NCI-H2196 treated with DMSO at 0.1 percent for 48 hours (cell line): ENCODE measurements around the gene CAMK1.
A peak's percentile ranks its signal among the peaks of the same experiment; 100 is the strongest.

ENCODE experiments used
- DNase-seq: peaks from one replicate; lab custom pipeline; 2025; ENCODE audit not compliant: unreplicated experiment; lab: John Stamatoyannopoulos, UW

The CAMK1 gene

DNA sequence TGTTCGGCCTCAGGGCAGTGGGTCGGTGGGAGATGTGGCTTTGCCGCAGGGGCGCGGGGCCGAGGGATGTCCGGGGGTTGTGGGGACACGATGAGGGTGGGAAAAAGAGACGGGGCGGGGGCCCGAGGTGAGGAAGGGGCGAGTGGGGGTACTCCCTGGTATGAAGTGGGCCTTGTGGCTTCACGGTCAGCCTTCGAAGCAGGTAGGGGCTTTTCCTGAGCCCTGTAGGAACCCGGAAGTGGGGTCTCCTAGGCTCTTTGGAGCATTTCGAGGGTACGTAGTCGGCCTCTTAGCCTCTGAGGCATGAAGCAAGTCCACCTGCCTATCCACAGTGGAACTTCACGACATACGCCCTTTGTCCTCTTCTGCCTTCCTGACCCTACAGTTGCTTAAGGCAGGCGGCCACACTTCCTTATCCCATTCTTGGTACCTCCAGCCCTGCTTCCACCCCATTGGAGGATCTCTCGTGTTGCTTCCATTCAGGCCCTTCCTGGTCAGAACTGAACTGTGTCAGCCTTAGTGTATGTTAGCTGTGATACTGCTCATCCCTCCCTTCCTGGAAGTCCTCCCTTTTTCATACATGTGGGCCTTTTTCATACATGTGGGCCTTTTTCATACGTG, 23.5 kb upstream of the CAMK1 start:
- DNase-seq = no peak

DNA sequence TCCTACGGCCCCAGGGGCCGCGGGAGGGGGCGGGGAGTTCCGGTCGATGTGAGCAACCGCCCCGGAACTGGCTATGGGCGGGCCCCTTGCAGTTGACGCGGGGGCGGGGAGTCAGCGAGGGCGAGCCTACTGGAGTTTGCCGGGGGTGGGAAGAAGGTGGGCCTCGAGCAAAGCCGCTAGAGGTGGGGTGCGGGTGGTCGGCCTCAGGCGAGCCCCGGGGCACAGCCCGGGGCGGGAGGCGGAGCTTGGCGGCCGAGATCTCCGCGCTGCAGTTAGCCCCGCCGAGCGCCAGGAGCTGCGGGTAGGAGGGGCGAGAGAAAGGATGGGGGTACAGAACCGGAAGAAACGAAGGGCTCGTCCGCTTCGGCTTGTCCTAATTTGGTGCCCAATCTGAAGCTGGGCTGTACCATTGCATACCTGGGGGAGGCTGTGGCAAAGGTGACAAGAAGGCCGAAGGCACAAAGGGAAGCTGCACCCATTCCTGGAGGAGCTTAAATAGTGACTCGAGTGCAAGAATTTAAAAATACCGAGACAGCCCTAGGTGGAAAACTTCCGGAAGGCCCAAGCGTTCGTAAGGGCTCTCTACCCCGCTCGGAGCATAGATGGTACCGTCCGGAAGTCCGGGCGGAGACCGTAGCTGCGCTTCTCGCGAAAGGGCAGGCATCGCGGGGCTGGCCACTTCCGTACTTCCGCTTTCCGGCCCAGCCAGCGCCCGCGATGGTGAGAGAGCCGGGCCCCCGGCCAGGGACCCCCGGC, 22.8 kb upstream of the CAMK1 start, which contains the start of the genes ARPC4 and TADA3:
TSS of gene ARPC4 (plus strand) at position 678 of the 756 bp plus-strand sequence. CDS start at position 718, 40 bp downstream.
TSS of gene TADA3 (minus strand) at position 69 of the 756 bp plus-strand sequence. CDS start 1,007 bp downstream, outside the sequence.
- peak; percentile 74 for DNase-seq

DNA sequence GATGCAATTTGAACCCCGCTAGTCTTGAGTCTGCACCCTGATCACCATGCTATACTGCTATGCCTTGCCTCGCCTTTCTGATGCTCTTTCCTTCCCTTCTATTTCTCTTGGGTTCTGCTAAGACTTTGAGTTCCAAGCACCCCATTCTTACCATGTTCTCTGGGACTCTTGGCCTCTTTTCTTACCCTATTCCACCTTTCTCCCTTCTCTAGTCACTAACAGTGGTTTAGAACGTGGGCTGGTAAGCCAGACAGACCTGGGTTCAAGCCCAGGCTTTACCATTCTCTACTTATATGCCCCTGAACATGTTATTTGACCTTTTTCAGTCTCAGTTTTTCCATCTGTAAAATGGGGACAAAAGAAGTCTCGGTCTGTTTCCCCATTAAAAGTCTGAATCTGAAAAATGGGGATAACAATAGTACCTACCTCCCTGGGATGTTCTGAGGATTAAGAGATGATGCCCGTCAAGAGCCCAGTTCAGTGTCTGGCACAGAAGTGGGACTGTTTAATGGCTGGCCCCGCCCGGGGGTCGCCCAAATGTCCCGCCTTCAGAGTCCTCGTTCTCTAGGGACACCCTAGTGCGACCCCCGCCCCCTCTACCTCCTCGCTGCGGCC, 22.1 kb upstream of the CAMK1 start:
- DNase-seq = no peak

DNA sequence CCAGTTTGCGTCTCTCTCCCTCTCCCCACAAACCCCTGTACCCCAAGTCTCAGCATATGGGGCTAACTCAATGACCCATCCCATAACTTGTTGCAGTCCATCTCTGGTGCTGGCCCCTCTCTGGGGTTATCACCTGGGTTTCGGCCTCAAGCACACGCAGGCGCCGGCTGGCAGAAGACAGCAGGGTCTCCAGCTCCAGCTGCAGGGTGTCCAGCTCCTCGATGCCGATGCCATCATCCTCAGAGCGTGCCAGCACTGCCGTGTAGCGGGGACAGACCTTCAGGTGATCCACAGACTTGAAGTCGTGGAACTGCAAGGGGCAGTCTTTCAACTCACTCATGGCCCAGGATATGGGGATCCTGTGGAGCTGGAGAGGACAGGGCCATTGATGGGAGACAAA, 21.4 kb upstream of the CAMK1 start:
- no peak for DNase-seq

DNA sequence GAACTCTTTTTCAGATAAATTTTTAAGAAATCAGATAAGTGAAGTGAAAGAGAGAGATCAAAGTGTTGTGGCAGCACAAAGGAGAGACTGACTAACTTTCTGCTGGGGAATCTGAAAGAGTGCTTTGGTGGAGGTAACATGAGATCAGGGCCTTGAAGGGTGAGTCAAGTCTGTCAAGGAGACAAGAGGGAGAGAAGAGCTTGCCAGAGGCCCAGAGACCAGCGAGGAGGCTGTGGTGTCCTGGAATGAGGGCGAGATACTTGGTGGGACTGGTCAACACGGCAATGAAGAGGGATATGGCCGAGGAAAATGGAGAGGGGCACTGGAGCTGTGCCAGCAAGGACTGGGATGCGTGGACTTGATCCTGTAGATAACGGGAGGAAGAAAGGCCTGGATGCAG, 18.0 kb upstream of the CAMK1 start:
- no peak for DNase-seq

DNA sequence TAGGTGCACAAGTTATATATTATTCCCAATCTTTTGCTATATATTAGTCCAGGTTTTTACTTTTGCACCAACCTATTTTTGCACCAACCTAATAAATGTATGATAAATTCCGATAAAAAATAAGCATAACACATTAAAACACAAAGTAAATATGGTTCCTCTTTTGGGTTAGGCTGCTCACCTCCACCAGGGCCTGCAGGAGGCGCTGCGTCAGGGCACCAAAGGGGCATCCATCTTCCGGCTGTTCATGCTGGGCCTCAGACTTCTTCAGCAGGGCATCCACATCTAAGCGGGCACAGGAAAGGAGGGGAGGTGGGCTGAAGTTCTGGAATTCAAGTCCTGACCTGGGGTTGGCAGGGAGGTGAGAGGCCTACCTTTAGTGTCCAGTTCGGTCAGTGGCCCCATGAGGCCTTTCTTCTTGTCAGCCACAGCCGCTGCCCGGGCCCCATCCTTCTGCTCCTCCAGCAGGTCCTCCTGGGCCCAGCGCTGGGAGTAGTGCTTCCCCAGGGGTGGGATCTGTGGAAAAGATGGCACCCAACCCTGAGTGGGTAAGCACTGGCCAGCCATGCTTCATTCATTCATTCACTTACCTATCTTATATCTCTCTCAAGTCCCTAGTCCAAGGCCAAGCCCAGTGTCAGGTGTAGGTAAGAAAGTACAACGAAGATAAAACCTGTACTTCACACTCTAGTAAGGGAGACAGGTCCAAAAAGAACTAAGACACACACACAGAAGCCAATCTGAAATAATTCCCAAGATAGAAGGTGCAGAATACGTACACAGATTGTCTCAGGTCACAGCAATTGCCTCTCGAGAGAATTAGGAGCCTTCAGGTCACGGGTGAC, 17.3 kb upstream of the CAMK1 start:
- no peak for DNase-seq

DNA sequence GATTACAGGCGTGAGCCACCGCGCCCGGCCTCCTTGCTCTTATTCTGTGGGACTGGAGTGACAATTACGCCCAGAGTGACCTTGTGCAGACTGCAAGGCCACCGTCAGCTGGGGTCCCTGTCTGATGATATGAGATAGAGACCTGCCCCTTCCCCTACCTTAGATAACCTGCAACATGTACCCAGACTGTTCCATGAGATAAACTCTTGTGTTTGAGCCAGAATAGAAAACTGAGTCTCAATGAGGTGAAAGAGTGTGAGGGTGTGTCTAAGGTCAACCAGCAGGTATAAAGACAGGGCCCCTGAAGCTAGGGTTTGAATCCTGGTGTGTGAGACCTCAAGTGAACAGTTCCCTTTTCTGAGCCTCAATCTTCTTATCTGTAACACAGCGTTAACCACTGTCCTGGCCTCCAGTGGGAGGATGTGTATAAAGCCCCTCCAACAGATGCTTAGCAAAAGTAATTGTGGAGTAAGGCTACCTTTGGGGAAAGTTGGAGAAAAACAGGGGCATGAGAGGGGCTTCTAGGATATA, 16.5 kb upstream of the CAMK1 start:
- no peak for DNase-seq

DNA sequence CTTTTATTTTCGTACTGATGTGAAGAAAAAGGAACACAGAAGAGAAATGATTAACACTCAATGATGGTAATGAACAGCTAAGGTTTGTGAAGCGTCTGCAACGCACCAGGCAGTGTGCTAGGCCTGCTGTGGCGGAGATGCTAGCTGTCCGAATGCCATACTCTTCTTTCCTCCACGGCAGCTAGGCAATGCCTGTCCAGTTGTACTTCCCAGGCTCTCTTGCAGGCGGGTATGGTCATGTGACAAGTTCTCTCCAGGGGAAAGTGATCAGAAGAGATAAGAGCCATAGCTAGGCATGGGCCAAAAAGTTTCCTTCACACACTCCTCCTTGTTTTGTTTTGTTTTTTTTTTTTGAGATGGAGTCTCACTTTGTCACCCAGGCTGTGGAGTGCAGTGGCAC, 15.9 kb upstream of the CAMK1 start:
- no peak for DNase-seq

DNA sequence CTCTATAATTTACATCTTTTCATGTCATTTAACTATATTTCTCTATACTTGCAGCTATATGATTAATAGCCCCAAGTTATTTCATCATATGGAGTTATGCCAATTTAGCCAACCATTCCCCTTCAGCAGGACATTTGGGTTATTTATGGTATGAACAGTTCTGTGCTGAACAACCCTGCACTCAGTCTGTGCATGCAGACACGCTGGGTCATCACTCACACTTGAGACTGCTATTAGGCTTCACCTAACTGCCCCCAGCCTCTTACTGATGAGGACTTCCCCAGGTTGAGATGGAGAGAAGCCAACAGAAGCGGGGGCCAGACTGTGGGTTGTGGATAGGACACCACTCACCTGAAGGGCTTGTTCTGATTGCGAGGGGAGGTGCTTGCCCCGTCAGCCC, 15.2 kb upstream of the CAMK1 start:
- no peak for DNase-seq

DNA sequence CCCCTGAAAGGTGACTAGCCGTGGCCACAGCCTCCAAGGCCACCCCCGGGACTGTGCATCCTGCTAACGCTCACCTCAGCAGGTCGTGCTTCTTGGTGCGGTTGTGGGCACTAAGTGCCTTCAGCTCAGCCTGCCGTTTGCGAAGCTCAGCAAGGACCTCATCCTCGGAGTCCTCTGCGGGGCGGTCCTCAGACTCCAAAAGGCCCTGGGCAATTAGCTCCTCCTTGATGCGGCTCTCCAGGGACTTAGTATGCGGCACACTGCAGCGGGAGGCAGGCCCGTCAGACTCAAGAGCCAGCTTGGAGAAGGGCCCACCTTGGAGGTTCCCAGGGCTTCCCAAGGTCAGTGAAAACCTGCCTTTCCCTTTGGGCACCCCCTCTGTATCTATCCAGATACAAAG, 14.2 kb upstream of the CAMK1 start:
- DNase-seq = no peak

DNA sequence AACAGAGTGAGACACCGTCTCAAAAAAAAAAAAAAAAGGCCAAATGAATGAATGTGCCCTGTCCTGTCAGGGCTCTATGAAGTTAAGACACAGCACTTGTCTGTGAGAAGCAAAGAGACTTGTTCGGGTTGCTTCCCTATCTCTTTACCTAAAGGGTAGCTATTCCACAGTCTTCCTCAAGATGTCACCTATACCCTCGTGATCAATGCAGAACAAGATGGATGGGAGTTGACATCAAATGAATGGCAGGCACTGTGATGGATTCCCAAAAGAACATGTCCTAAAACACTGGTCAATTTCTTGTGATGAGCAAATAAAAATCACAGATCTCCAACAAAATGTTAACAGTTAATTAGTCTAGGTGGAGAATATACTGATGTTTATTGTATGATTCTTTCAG, 13.0 kb upstream of the CAMK1 start:
- DNase-seq = no peak

DNA sequence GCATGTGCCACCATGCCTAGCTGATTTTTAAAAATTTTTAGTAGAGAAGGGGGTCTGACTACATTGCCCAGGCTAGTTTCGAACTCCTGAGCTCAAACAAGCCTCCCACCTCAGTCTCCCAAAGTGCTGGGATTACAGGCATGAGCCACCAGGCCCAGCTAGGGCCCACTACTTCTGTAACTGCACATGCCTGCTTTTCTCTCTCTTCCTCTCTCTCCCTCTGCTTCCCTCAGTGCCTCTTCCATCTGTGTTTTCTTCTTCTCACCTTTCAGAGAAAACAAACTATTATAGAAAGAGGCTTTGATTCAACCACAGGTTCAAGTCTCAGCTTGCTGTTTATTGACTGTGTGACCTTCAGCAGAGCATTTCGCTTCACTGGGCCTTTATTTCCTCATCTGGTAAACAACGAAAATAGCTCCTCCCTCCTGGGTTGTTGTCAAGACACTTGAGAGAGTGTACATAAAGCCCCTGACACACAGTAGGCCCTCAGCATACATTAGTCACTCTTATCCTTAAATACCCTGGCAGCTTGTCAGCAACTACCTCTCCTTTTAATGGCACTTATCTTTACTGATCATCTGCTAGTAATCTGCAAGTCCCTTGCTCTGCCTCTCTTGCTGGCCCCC, 12.3 kb upstream of the CAMK1 start:
- peak; percentile 9 for DNase-seq

DNA sequence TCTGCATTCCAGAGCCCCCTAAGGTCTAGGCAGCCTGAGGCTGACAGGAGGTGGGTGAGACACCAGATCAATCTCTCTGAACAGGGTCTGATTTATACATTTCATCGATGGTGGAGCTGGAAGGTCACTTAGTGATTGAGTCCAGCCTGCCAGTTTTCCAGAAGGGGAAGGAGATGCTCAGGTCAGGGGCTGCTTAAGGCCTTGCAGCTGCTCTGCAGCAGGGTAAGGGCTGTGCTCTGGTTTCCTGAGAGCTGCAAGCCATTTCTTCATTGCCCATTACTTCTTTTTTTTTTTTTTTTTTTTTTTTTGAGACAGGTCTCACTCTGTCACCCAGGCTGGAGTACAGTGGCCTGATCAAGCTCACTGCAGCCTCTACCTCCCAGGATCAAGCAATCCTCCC, 11.8 kb upstream of the CAMK1 start:
- DNase-seq = no peak

DNA sequence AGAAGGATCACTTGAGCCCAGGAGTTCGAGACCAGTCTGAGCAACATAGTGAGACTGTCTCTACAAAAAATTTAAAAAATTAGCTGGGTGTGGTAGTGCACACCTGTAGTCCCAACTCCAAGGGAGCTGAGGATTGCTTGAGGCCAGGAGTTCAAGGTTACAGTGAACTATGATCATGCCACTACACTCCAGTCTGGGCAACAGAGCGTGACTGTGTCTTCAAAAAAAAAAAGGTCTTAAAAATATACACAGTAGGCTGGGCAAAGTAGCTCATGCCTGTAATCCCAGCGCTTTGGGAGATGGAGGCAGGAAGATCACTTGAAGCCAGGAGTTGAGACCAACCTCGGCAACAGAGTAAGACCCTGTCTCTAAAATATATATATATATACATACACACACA, 11.2 kb upstream of the CAMK1 start:
- no peak for DNase-seq

DNA sequence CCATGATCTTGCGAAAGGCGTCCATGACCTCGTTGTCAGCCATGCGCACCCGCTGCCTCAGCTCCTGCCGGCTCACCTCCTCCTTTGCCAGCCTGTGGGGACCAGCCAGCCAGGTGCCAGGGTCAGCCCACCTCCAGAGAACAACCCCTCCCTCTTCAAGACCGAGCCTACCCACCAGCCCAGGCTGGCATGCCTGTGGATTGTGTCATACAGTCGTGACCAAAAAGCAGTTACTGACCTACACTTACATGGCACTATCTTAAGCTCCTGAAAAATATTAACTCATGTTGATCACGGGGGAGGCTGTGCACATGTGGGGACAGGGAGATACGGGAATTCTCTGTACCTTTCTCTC, 10.7 kb upstream of the CAMK1 start:
- DNase-seq = no peak

DNA sequence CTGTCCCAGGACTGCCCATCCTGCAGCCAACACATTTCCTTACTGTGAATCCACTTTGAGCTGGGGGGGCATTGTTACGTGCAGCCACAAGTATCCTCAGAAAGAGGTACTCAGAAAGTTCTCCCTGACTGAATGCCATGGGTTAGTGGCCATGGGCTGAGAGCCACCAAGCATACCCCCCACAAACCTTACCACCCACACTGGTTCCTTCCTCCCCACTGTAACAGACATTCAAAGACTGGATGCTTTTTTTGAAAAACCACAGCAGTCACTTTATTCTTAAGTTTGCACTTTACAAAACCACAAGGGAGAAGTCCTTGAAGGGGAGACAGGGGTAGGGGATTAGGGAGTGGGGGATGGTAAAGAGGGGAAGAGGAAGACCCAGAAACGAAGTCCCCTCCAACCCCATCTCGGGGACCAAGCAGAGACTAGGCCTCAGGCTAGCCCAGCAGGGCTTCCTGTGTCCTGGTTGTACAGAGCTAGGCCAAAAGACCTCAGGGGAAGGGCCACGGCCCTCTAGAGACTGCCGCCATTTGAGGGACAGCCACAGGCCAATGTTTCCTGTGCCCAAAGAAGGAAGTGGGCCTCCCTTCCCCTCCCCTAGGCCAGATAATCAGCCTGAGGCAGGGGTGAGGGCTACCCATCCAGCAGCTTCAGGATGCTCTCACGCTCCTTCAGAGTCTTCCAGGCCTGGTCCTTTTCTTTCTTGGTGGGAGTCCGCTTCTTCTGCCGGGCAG, 10.1 kb upstream of the CAMK1 start:
- DNase-seq = no peak

DNA sequence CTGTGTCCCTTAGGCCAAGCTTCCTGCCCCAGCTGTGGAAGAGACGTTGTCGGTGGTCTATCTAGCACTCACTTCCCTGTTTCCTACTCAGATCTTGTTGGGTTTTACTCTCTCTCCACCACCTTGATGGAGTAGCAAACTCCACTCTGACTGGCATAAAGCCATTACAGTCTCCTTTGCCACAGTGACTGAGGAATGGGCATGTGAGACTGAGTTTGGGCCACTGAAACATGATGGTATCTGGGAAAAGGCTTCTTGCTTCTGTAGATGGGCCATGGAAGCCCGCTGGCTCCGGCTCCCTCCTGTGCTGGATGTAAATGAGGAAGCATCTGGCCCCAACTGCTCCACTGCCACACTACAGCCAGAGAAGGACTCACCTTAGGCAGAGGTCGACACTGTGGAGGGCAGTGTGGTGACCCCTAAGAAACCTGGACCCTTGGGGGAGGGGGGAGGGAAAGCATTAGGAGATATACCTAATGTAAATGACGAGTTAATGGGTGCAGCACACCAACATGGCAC, 9.4 kb upstream of the CAMK1 start:
- no peak for DNase-seq

DNA sequence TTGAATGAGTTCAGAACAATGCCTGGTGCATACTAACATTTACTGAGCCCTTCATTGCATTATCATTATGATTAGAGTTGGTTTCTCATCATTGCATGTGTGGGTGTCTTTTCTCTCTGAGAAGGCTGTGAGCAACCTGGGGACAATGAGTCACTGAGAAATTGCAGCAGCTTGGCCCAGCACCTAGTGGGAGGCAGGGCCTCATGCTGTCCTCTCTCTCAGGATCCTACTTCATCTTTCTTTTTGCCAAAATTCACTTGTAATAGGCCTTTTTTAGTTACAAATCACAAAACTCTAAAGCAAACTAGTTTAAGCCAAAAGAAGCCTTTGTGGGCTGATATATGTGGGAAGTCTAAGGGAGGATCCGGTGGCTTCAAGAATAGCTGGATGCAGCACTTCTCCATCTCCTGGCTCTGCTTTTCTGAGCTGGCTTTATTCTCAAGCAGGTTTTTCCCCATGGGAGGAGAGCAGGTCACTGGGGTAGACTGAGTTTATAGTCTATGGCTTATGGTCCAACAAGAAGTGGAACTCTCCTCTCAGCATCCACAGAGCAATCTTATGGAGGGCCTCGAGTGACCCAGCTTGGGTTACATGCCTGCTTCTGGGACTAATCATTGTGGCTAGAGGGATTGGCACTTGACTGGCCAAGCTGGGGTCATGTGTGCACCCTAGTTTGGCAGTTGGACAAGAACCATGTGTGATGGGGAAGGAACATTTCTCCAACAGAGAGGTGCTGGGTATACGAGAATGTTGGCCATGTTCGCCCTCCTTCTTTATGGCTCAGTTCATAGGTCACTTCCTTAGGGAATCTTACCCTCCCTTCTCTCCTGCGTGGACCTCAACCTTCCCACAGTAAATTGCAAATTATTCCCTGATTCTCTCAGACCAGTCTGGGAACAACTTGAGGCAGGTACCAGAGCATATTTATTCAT, 8.7 kb upstream of the CAMK1 start:
- DNase-seq = no peak

DNA sequence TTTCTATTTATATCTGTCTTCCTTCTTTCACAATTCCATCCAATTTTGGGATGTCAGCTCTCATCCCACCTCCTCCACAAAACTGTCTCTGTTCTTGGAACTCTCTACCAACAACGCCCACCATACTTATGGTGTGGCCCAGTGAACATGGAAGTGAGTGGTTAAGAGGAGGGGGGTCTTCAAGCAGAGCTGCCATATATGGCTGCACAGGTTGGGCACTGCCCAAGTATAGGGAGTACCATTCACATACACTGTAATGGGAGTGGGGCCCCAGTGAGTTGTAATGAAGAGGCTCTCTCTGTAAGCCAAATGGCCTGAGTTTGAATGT, 7.9 kb upstream of the CAMK1 start:
- no peak for DNase-seq
